Measurements from ENCODE around the gene HOXA1.

Gene HOXA1

DNA sequence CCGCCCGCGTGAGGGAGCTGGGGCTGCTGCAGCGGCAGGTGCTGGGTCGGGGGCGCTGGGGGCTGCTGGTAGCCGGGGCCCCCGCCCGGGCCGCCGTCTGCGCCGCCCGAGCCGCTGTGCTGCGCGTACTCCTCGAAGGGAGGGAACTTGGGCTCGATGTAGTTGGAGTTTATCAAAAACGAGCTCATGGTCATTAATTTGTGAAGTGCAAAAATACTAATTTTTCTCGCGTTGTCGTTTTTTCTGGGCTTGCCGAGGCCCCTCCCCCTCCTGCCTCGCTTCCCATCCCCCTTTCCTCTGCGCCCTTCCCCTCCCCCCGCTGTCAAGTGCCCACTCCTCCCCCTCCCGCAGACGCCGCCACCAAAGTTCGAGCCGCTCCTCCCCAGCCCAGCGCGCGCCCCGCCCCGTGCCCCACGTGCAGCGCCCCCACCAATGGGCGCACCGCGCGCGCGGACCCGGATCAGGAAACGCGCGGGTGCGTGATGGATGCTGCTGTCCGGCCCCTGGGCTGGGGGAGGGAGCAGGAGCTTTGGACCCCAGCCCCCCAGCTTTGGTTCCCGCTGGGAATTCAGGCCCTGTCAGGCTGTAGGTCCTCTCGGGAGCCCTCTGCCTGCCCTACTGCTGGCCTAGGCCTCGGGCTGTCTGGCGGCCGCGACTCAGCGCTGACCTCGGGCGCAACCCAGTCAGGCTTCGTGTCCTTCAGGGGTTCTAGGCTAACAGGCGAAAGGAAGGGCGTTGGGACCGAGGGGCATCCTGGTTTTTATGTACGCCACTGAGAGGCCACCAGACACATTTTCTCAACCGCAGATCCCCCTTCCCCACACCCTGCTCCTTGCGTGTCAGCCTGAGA is 35.0 kb upstream of the HOXA1 start, which contains the start of gene HOXA4:
TSS of gene HOXA4 (minus strand) at position 218 of the 850 bp plus-strand sequence. CDS start at position 194, 24 bp downstream.
- Histone ChIP-seq H3K4me1 (ENCODE audit: insufficient read depth, low read length) (no peaks in the 10 kb centered on the region), H3K27me3 (ENCODE audit: insufficient read depth, low read length, poor library complexity) (no peaks in the 10 kb centered on the region), H3K36me3 (ENCODE audit: insufficient read depth, low read length) (no peaks in the 10 kb centered on the region), H4K20me1 (ENCODE audit: insufficient read depth, low read length) (no peaks in the 10 kb centered on the region), H3K9me3 (ENCODE audit: insufficient read depth, low read length, severe bottlenecking) (no peaks in the 10 kb centered on the region), H3K79me2 (ENCODE audit: insufficient read depth, low read length) (no peaks in the 10 kb centered on the region), H3K4me2 (ENCODE audit: insufficient read depth, low read length) (no peak within 1 kb of the TSS), H3K9ac (ENCODE audit: low read depth, low read length) (no peak within 1 kb of the TSS), H3K27ac (ENCODE audit: low read length) (no peak within 1 kb of the TSS), H3K4me3 (ENCODE audit: low read depth in 1 of 2, low read length in 2 of 2) (no peak within 1 kb of the TSS), H2AFZ (ENCODE audit: low read depth, low read length) (no peak within 1 kb of the TSS)
- DNase-seq (no peak), ATAC-seq (ENCODE audit: insufficient read depth, low read depth) (no peak)
- TF ChIP-seq EZH2 (IDR thresholded peaks at IDR 0.05; ENCODE audit: borderline replicate concordance, low read depth, low read length, severe bottlenecking) = no peak
- TF ChIP-seq, protein P1, sequence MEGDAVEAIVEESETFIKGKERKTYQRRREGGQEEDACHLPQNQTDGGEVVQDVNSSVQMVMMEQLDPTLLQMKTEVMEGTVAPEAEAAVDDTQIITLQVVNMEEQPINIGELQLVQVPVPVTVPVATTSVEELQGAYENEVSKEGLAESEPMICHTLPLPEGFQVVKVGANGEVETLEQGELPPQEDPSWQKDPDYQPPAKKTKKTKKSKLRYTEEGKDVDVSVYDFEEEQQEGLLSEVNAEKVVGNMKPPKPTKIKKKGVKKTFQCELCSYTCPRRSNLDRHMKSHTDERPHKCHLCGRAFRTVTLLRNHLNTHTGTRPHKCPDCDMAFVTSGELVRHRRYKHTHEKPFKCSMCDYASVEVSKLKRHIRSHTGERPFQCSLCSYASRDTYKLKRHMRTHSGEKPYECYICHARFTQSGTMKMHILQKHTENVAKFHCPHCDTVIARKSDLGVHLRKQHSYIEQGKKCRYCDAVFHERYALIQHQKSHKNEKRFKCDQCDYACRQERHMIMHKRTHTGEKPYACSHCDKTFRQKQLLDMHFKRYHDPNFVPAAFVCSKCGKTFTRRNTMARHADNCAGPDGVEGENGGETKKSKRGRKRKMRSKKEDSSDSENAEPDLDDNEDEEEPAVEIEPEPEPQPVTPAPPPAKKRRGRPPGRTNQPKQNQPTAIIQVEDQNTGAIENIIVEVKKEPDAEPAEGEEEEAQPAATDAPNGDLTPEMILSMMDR (IDR thresholded peaks at IDR 0.05; ENCODE audit: borderline replicate concordance, extremely low read depth, low read length, poor library complexity, severe bottlenecking) = no peak

DNA sequence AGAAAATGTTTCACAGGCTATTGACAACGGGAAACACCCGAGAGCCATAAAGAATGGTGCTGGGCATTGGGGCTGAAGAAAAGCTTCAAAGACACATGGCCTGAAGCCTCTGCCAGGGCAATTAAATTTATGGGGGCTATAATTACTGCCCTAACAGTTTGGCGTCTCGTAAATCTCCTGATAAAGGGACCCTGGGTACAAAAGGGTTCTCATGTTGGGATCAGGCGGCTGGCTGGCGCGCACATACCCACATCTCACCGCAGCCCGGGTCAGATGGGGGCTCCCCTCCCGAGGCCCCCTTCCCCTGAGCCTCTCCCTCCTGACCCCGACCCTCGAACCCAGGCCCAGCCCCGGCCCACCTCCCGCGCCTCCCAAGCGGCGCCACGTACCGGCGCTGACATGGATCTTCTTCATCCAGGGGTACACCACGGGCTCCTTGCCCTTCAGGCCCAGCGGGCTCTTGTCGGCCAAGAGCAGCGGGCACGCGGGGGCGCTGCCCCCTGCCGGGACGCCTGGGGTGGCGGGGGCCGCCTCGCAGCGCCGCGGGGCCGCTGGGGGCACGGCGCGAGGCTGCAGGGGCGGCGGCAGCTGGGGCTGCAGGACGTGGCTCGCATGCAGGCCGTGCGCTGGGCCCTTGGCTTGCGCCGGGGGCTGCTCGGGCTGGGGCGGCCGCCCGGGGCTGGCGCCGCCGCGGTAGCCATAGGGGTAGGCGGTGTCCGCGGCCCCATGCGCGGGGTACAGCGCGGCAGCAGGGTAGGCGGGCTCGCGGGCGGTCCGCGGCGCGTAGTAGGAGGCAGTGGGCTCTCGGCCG is 34.1 kb upstream of the HOXA1 start:
- ATAC-seq (ENCODE audit: insufficient read depth, low read depth) = no peak
- no peaks in the 10 kb centered on the region for H3K4me1 ChIP-seq (ENCODE audit: insufficient read depth, low read length)
- DNase-seq = no peak
- no peak overlapping the region for H2AFZ ChIP-seq (ENCODE audit: low read depth, low read length)
- H3K79me2 ChIP-seq (ENCODE audit: insufficient read depth, low read length) = no peaks in the 10 kb centered on the region
- H3K9me3 ChIP-seq (ENCODE audit: insufficient read depth, low read length, severe bottlenecking) = no peaks in the 10 kb centered on the region
- no peaks in the 10 kb centered on the region for H3K36me3 ChIP-seq (ENCODE audit: insufficient read depth, low read length)
- H4K20me1 ChIP-seq (ENCODE audit: insufficient read depth, low read length) = no peaks in the 10 kb centered on the region
- no peak for TF ChIP-seq EZH2 (IDR thresholded peaks at IDR 0.05; ENCODE audit: borderline replicate concordance, low read depth, low read length, severe bottlenecking)
- TF ChIP-seq, protein P1 (IDR thresholded peaks at IDR 0.05; ENCODE audit: borderline replicate concordance, extremely low read depth, low read length, poor library complexity, severe bottlenecking) = no peak
- H3K27ac ChIP-seq (ENCODE audit: low read length) = no peak overlapping the region
- H3K9ac ChIP-seq (ENCODE audit: low read depth, low read length) = no peak overlapping the region
- no peak overlapping the region for H3K4me3 ChIP-seq (ENCODE audit: low read depth in 1 of 2, low read length in 2 of 2)
- no peak overlapping the region for H3K4me2 ChIP-seq (ENCODE audit: insufficient read depth, low read length)
- no peaks in the 10 kb centered on the region for H3K27me3 ChIP-seq (ENCODE audit: insufficient read depth, low read length, poor library complexity)

DNA sequence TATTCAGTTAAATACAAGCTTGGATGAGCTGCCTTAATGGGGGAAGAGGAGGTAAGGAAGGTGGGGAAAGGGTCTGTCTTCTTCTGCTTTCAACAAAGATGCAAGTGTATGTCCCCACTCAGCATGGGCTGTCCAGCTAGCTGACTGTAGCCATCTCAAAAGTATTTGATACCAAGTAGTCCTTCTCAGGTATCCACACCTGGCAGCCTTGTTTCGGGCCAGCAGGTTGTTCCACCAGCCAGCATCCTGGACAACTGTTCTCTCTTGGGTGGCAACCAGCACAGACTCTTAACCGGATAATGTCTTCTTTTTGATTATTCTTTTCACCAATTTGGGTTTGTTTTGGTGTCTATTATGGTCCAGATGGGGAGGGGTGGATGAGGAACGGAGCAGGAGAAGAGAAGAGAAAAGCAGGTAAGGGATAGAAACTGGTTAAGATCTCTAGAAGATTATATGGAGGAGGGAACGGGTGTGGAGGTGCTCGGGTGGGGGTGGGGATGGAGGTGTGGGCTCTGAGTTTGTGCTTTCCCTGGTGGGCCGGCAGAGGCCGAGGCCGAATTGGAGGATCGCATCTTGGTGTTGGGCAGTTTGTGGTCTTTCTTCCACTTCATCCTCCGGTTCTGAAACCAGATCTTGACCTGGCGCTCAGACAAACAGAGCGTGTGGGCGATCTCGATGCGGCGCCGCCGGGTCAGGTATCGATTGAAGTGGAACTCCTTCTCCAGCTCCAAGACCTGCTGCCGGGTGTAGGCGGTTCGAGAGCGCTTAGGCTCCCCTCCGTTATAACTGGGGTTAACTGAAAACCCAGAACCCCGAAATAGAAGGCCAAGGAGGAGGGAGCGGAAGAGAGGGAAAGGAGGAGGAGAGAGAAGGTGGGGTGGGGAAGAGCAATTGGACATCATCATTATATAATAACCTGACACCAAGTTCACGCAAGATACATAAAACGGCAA is 33.3 kb upstream of the HOXA1 start:
- Histone ChIP-seq H3K9me3 (ENCODE audit: insufficient read depth, low read length, severe bottlenecking) (no peaks in the 10 kb centered on the region), H2AFZ (ENCODE audit: low read depth, low read length) (no peak overlapping the region), H3K4me3 (ENCODE audit: low read depth in 1 of 2, low read length in 2 of 2) (no peak overlapping the region), H3K27ac (ENCODE audit: low read length) (no peak overlapping the region), H4K20me1 (ENCODE audit: insufficient read depth, low read length) (no peaks in the 10 kb centered on the region), H3K4me1 (ENCODE audit: insufficient read depth, low read length) (no peaks in the 10 kb centered on the region), H3K4me2 (ENCODE audit: insufficient read depth, low read length) (no peak overlapping the region), H3K9ac (ENCODE audit: low read depth, low read length) (no peak overlapping the region), H3K27me3 (ENCODE audit: insufficient read depth, low read length, poor library complexity) (no peaks in the 10 kb centered on the region), H3K36me3 (ENCODE audit: insufficient read depth, low read length) (no peaks in the 10 kb centered on the region), H3K79me2 (ENCODE audit: insufficient read depth, low read length) (no peaks in the 10 kb centered on the region)
- TF ChIP-seq EZH2 (IDR thresholded peaks at IDR 0.05; ENCODE audit: borderline replicate concordance, low read depth, low read length, severe bottlenecking) = no peak
- TF ChIP-seq, protein P1 (IDR thresholded peaks at IDR 0.05; ENCODE audit: borderline replicate concordance, extremely low read depth, low read length, poor library complexity, severe bottlenecking) = no peak
- DNase-seq (no peak), ATAC-seq (ENCODE audit: insufficient read depth, low read depth) (no peak)

Data from DND-41 (cell line).